ENCODE measurements around the gene MPC1L. TPM values are rescaled to one million over a fixed set of nuclear protein-coding genes. Genes with fewer than 3 reads are reported as not detected.
A peak's percentile ranks its signal among the peaks of the same experiment; 100 is the strongest.

MPC1L gene
- total and polyA plus RNA-seq, 2 of the 4 experiments (the other 2 are of a cell fraction): not detected

DNA sequence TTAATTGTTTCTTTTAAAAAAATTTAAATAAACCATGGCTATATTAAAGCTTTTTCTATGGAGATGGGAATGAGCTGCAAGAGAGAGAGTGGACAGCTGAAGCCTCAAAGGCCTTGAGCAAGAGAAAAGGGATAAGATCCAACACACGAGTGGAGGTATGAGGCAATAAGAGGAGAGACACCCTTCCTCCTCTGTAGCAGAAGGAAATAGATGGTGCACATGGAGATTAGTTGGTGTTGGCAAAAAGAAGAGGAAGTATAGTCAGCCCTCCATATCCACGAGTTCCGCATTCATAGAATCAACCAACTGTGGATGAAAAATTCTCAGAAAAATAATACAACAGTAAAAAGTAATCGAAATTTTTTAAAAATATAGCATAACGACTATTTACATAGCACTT lies 20.9 kb downstream of the MPC1L start:
- intact Hi-C loops (cut with micrococcal nuclease): no loop called here

More for the DNA sequence above, 20.9 kb downstream of the MPC1L start:
- peak; percentile 54 for DNase-seq
- Histone ChIP-seq H3K9ac (ENCODE audit: low read depth, low read length) (no peak overlapping the region), H2AK5ac (ENCODE audit: low read depth, low read length) (no peak overlapping the region), H2AK9ac (replicated peaks; ENCODE audit: low read depth, low read length, poor library complexity) (no peak overlapping the region), H2BK5ac (ENCODE audit: low read depth, low read length, poor library complexity, severe bottlenecking) (peak overlapping the region; percentile 30), H4K5ac (ENCODE audit: low read depth, low read length) (no peak overlapping the region), H3K56ac (ENCODE audit: extremely low read depth, insufficient read depth, low read length) (no peak overlapping the region), H3K9me3 (ENCODE audit: control insufficient read depth, insufficient read depth, low read length) (no peaks in the 10 kb centered on the region), H3K79me1 (ENCODE audit: low read depth in 1 of 2, low read length in 2 of 2) (peaks cover 0 to 41% of the 10 kb centered on the region in 2 experiments; a peak in 3 of 4 replicates), H2AFZ (replicated peaks; ENCODE audit: low read length, poor library complexity) (no peak overlapping the region), H2BK120ac (ENCODE audit: low read depth, low read length) (no peak overlapping the region), H2BK20ac (ENCODE audit: low read depth, low read length) (no peak overlapping the region), H3K4me2 (ENCODE audit: low read depth, low read length) (peak overlapping the region; percentile 40), H3K14ac (replicated peaks; ENCODE audit: low read depth, low read length) (no peak overlapping the region), H3K36me3 (ENCODE audit: control insufficient read depth, insufficient read depth, low read length) (0 out of 2 replicates have a peak, but pooled peaks cover 1% of the 10 kb centered on the region), H4K20me1 (ENCODE audit: insufficient read depth, low read length) (peaks cover 25% of the 10 kb centered on the region; the same call in 1 of the 2 replicates), H3K27me3 (ENCODE audit: control insufficient read depth, insufficient read depth, low read length) (0 out of 2 replicates have a peak, but pooled peaks cover 2% of the 10 kb centered on the region), H3K9me1 (ENCODE audit: insufficient read depth, low read length) (peaks cover 6% of the 10 kb centered on the region; the same call in 1 of the 2 replicates), H3K4me3 (ENCODE audit: insufficient read depth, low read depth, low read length) (no peak overlapping the region), H4K91ac (ENCODE audit: insufficient read depth, low read depth, low read length) (0 out of 2 replicates have a peak overlapping the region, but pooled peaks have one; percentile 45), H3K4ac (ENCODE audit: low read depth, low read length) (peak overlapping the region; percentile 71; the same call in 1 of the 2 replicates), H3K23ac (ENCODE audit: low read depth, low read length) (peak overlapping the region; percentile 48; the same call in 1 of the 2 replicates), H3K18ac (ENCODE audit: low read depth, low read length) (no peak overlapping the region), H4K8ac (ENCODE audit: low read depth in 2 of 2, low read length in 2 of 2) (peak overlapping the region; percentile 28 to 57; a peak in 2 of 4 replicates), H2BK15ac (ENCODE audit: low read depth, low read length) (no peak overlapping the region), H3K4me1 (ENCODE audit: control insufficient read depth, insufficient read depth, low read length) (no peaks in the 10 kb centered on the region), H3K27ac (ENCODE audit: insufficient read depth, low read length) (no peak overlapping the region)
- TF ChIP-seq RFX5 (IDR thresholded peaks at IDR 0.05; ENCODE audit: low read depth, low read length) (no peak), CEBPB (IDR thresholded peaks at IDR 0.05; ENCODE audit: low read depth, low read length) (peak; percentile 73)
- in situ Hi-C loops (cut with MboI; ENCODE audit: low sequenced_read_pairs) (no loop called here), dilution Hi-C loops (cut with HindIII; ENCODE audit: low sequenced_read_pairs, unreplicated experiment) (no loop called here)
- ATAC-seq (ENCODE audit: low read depth): no peak
- WGBS, 2 experiments (ENCODE audit: extremely low coverage in 2 of 2, insufficient read length in 1 of 2): no CpG with 5 or more reads among the region's 5 CpGs
- no TSS peak for BruUV-seq (replicated peaks)
- POLR2A ChIA-PET (ENCODE audit: unreplicated experiment): no interaction called here
- CTCF ChIA-PET: no interaction called here

Data from IMR-90 (cell line).